Mesothelial cell of epicardium (in vitro differentiated cells): Measurements from ENCODE around the gene MCF2L2. TPM values are rescaled to one million over a fixed set of nuclear protein-coding genes. Genes with fewer than 3 reads are reported as not detected.

Experiments used
- DNase-seq, 2 experiments: peaks; one replicate each; pipeline ENCODE4 v3.0.0; 2021; ENCODE audit warnings: low spot score in 2 of 2; ENCODE audit not compliant: unreplicated experiment in 2 of 2
- H3K27ac Mint-ChIP-seq: 2 replicates; pipeline ENCODE4 v1.8.0; 2021; ENCODE audit warnings: mixed read lengths
- H3K27me3 Mint-ChIP-seq: 2 replicates; pipeline ENCODE4 v1.8.0; 2021; ENCODE audit warnings: low read depth, mixed read lengths
- H3K36me3 Mint-ChIP-seq: 2 replicates; pipeline ENCODE4 v1.8.0; 2021; ENCODE audit warnings: mixed read lengths
- H3K4me1 Mint-ChIP-seq: 2 replicates; pipeline ENCODE4 v1.8.0; 2021; ENCODE audit warnings: mixed read lengths
- H3K4me3 Mint-ChIP-seq: 2 replicates; pipeline ENCODE4 v1.8.0; 2021; ENCODE audit warnings: mild to moderate bottlenecking, moderate library complexity, mixed read lengths
- H3K9me3 Mint-ChIP-seq: 2 replicates; pipeline ENCODE4 v1.8.0; 2021; ENCODE audit warnings: mixed read lengths
- CTCF ChIP-seq: fragments of 200-600 bp; sonication (generic); IDR thresholded peaks from one replicate; pipeline ENCODE4 v1.5.0; 2021; ENCODE audit warnings: antibody characterized with exemption; ENCODE audit not compliant: unreplicated experiment
- total RNA-seq: library from RNA; stranded (reverse); gene quantifications from 3 replicates; pipeline ENCODE4 v1.2.1, GENCODE V29; 2021

MCF2L2 gene
- total RNA-seq, 1 donor from 2014 or later, result 3.4 TPM

GRCh38 chr3:183198939-183199338 lies 229.5 kb downstream of the MCF2L2 start:
- H3K4me3 Mint-ChIP-seq, result no peak overlapping the region
- peaks cover 5% of the 10 kb centered on the region for H3K4me1 Mint-ChIP-seq
- peaks cover 31% of the 10 kb centered on the region for H3K9me3 Mint-ChIP-seq
- no peak overlapping the region for H3K27ac Mint-ChIP-seq
- no peaks in the 10 kb centered on the region for H3K27me3 Mint-ChIP-seq
- DNase-seq, result no peak
- H3K36me3 Mint-ChIP-seq, result peaks cover 8% of the 10 kb centered on the region
- TF ChIP-seq CTCF, result no peak

DNA sequence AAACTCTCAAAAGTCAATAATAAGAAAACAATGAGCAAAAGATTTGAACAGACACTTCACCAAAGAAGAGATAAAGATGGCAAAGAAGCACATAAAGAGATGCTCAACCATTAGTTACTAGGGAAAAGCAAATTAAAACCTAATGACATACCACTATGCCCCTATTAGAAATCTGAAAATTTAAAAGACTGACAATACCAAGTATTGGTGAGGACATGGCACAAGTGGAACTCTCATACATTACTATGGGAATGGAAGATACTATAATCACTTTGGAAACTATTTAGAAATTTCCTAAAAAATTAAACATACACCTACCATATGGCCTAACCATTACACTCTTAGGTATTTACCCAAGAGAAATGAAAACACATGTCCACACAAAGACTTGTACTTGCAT lies 230.7 kb downstream of the MCF2L2 start:
- DNase-seq, result no peak
- H3K4me1 Mint-ChIP-seq, result peaks cover 7% of the 10 kb centered on the region
- H3K9me3 Mint-ChIP-seq, result peaks cover 23% of the 10 kb centered on the region
- H3K36me3 Mint-ChIP-seq, result peaks cover 2% of the 10 kb centered on the region
- no peaks in the 10 kb centered on the region for H3K27me3 Mint-ChIP-seq
- no peak for TF ChIP-seq CTCF
- no peak overlapping the region for H3K4me3 Mint-ChIP-seq
- H3K27ac Mint-ChIP-seq, result no peak overlapping the region

DNA sequence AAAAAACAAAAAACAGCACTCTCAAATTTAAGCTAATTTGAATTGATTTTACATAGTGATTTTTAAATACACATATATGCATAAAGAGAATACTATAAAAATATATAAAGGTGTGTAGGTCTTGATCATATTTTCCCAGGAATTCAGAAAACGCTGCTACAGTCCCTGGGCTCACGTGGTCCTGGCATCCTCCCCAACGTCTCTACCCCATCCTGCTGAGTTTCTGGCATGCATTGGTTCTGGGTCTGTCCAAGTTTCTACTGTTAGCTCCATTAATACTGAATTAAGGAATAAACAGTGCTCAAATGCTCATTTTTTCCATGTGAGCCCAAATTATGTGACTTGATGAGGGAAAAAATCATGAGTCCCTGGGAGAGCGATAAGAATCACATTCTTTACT lies 233.2 kb downstream of the MCF2L2 start:
- Mint-ChIP-seq H3K4me1 (peaks cover 7% of the 10 kb centered on the region), H3K27me3 (no peaks in the 10 kb centered on the region), H3K27ac (no peak overlapping the region), H3K9me3 (peaks cover 10% of the 10 kb centered on the region), H3K4me3 (no peak overlapping the region), H3K36me3 (no peaks in the 10 kb centered on the region)
- no peak for DNase-seq
- no peak for TF ChIP-seq CTCF

DNA sequence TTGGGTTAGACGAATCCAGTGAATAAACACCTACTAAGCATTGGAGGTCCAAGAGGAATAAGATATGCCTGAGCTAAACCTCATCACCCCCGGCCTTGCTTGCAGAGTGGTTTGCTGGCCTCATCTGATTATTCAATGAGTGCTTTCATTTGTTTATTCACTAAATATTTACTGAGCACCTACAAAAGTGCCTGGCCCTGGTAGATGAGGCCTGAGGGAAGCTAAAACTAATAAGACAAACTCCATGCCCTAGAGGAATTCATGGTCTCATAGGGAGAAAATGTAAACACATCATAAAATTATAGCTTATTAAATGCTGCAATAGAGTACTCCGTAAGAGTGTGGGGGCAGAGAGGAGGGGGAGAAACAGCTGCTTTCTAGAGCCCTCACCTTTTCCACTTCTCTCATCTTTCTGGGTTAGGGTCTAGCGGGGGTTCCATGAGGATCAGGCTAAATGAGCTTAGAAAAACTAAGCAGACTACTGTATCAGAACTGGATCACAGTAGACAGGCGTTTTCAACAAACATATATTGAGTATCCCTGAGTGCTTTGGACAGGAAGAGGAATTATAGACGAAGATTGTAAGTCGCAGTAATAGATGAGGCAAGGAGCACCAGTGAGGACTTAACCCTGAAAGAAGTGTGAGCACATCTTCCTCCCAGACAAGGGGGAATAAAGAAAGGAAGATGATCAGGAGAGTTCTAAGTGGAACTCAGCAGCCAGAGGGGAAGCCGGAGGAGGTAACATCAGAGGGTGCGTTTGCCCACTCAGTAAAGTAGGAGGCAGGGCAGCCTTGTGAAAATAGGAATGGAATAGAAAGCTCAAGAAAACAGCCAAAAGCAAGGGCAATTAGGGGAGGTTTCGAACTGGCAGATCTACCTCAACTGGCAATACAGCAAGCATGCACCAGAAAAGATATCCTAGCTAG lies 234.4 kb downstream of the MCF2L2 start:
- H3K4me3 Mint-ChIP-seq, result no peak overlapping the region
- peaks cover 10% of the 10 kb centered on the region for H3K9me3 Mint-ChIP-seq

GRCh38 chr3:183192650-183193300 lies 235.6 kb downstream of the MCF2L2 start:
- H3K4me1 Mint-ChIP-seq, result peaks cover 7% of the 10 kb centered on the region
- no peak overlapping the region for H3K27ac Mint-ChIP-seq
- no peak for DNase-seq
- no peak overlapping the region for H3K4me3 Mint-ChIP-seq
- no peak for TF ChIP-seq CTCF
- H3K27me3 Mint-ChIP-seq, result no peaks in the 10 kb centered on the region
- no peaks in the 10 kb centered on the region for H3K36me3 Mint-ChIP-seq
- H3K9me3 Mint-ChIP-seq, result peaks cover 6% of the 10 kb centered on the region

More for the DNA sequence above, 234.4 kb downstream of the MCF2L2 start:
- Mint-ChIP-seq H3K27me3 (no peaks in the 10 kb centered on the region), H3K4me1 (peaks cover 7% of the 10 kb centered on the region), H3K27ac (no peak overlapping the region), H3K36me3 (no peaks in the 10 kb centered on the region)
- DNase-seq, result no peak
- TF ChIP-seq CTCF, result no peak
